Measurements from ENCODE around the gene MYBBP1A.

DNA sequence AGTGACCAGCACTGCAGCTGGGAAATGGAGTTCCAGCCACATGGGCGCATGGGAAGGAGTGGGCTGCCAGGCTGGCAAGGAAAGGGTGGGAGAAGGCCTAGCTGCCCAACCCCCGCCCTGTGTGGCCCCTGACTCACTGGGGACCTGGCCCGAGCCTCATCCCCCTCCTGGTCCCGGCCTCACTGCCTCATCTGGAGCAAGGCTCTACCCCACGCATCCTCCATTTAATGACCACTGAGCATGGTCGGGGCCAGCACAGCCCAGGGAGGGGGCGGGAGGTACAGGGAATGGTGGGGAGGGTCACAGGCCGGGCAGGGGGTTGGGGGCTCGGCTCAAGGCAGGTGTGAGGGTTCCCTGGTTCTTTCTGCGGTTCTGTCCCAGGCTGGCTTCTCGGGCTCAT, 40.4 kb downstream of the MYBBP1A start:
- TF ChIP-seq POLR2AphosphoS5 (IDR thresholded peaks at IDR 0.05; ENCODE audit: low read depth, low read length) (no peak), POLR2A (IDR thresholded peaks at IDR 0.05; ENCODE audit: low read depth, low read length) (no peak), TAF1 (IDR thresholded peaks at IDR 0.05; ENCODE audit: low read depth, low read length) (no peak), POU2F2 (IDR thresholded peaks at IDR 0.05; ENCODE audit: low read depth, low read length) (no peak)
